DOHH2 (cell line): ENCODE results near the gene C2CD4D.

ENCODE experiments used
- H3F3A ChIP-seq: fragments of 200-600 bp; sonication (generic), shearing (Covaris generic); 2 replicates; pipeline ENCODE4 v1.6.0; 2016; ENCODE audit warnings: antibody characterized with exemption, mild to moderate bottlenecking; ENCODE audit not compliant: control insufficient read depth, insufficient read depth
- H3K27ac ChIP-seq: fragments of 200-600 bp; sonication (generic); 2 replicates; pipeline ENCODE4 v1.5.1; 2014; ENCODE audit warnings: low read depth, mild to moderate bottlenecking, low read length, moderate library complexity
- H3K27me3 ChIP-seq: fragments of 200-600 bp; sonication (generic); 2 replicates; pipeline ENCODE4 v1.6.1; 2014; ENCODE audit warnings: mild to moderate bottlenecking, low read length, mixed read lengths; ENCODE audit not compliant: control insufficient read depth
- H3K36me3 ChIP-seq: fragments of 200-600 bp; sonication (generic); 2 replicates; pipeline ENCODE4 v1.6.1; 2014; ENCODE audit warnings: mild to moderate bottlenecking, low read length, moderate library complexity, mixed read lengths; ENCODE audit not compliant: control insufficient read depth
- H3K4me1 ChIP-seq: fragments of 200-600 bp; sonication (generic); 2 replicates; pipeline ENCODE4 v1.6.1; 2014; ENCODE audit warnings: mild to moderate bottlenecking, low read length, mixed read lengths; ENCODE audit not compliant: control insufficient read depth
- H3K4me2 ChIP-seq: fragments of 200-600 bp; sonication (generic); 2 replicates; pipeline ENCODE4 v1.6.0; 2014; ENCODE audit warnings: mild to moderate bottlenecking, low read length, moderate library complexity
- H3K4me3 ChIP-seq: fragments of 200-600 bp; sonication (generic); 2 replicates; pipeline ENCODE4 v1.5.1; 2014; ENCODE audit warnings: mild to moderate bottlenecking, low read length, mixed read lengths
- H3K79me2 ChIP-seq: fragments of 200-600 bp; sonication (generic); 2 replicates; pipeline ENCODE4 v1.6.1; 2014; ENCODE audit warnings: mild to moderate bottlenecking, low read length, mixed read lengths; ENCODE audit not compliant: control insufficient read depth
- H3K9me2 ChIP-seq: fragments of 200-600 bp; sonication (generic); replicated peaks from 2 replicates; pipeline ENCODE4 v1.6.1; 2014; ENCODE audit warnings: mild to moderate bottlenecking, low read length, mixed read lengths; ENCODE audit not compliant: control insufficient read depth
- H3K9me3 ChIP-seq: fragments of 200-600 bp; sonication (generic); 2 replicates; pipeline ENCODE4 v1.6.1; 2014; ENCODE audit warnings: antibody characterized with exemption, low read length, mixed read lengths; ENCODE audit not compliant: control insufficient read depth, insufficient read depth
- H4K20me1 ChIP-seq: fragments of 200-600 bp; sonication (generic); 2 replicates; pipeline ENCODE4 v1.6.0; 2014; ENCODE audit warnings: low read depth, mild to moderate bottlenecking, antibody characterized with exemption, low read length, moderate library complexity; ENCODE audit not compliant: control insufficient read depth, insufficient read depth
- EZH2phosphoT487 ChIP-seq: fragments of 200-600 bp; sonication (generic); IDR thresholded peaks from 2 replicates; pipeline ENCODE4 v1.6.1; 2017; ENCODE audit warnings: borderline replicate concordance, mild to moderate bottlenecking, antibody characterized with exemption, low read length, moderate library complexity, mixed read lengths
- TF ChIP-seq, protein P1 (sequence below): fragments of 200-600 bp; sonication (generic); IDR thresholded peaks from one replicate; pipeline ENCODE4 v1.5.1; 2014; ENCODE audit warnings: antibody characterized with exemption, mild to moderate bottlenecking, low read depth, low read length; ENCODE audit not compliant: poor library complexity, severe bottlenecking

C2CD4D gene

DNA sequence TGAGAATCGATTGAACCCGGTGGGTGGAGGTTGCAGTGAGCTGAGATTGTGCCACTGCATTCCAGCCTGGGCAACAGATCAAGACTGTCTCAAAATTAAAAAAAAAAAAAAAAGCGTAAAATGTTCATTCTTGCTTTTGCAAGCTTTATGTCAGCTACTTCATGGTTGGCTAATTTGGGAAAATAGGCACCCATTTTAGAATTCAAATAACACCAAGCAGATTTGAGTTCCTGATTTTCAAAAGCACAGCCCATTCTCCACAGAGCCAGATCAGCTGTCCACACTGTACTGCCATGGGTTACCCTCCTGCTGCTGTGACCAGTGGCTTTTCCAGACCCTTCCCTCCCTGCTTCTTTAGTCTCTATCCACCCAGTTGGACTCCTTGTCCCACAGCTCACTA is 9.5 kb upstream of the C2CD4D start:
- H3K4me2 ChIP-seq = no peak overlapping the region
- no peak overlapping the region for H3K27ac ChIP-seq
- no peaks in the 10 kb centered on the region for H3K36me3 ChIP-seq
- H3K9me3 ChIP-seq = no peaks in the 10 kb centered on the region
- no peaks in the 10 kb centered on the region for H3F3A ChIP-seq
- no peak overlapping the region for H3K4me3 ChIP-seq
- no peaks in the 10 kb centered on the region for H4K20me1 ChIP-seq
- no peaks in the 10 kb centered on the region for H3K9me2 ChIP-seq
- TF ChIP-seq, protein P1, sequence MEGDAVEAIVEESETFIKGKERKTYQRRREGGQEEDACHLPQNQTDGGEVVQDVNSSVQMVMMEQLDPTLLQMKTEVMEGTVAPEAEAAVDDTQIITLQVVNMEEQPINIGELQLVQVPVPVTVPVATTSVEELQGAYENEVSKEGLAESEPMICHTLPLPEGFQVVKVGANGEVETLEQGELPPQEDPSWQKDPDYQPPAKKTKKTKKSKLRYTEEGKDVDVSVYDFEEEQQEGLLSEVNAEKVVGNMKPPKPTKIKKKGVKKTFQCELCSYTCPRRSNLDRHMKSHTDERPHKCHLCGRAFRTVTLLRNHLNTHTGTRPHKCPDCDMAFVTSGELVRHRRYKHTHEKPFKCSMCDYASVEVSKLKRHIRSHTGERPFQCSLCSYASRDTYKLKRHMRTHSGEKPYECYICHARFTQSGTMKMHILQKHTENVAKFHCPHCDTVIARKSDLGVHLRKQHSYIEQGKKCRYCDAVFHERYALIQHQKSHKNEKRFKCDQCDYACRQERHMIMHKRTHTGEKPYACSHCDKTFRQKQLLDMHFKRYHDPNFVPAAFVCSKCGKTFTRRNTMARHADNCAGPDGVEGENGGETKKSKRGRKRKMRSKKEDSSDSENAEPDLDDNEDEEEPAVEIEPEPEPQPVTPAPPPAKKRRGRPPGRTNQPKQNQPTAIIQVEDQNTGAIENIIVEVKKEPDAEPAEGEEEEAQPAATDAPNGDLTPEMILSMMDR = no peak
- TF ChIP-seq EZH2phosphoT487 = no peak
- peaks cover 6% of the 10 kb centered on the region for H3K4me1 ChIP-seq
- peaks cover 19% of the 10 kb centered on the region for H3K27me3 ChIP-seq
- H3K79me2 ChIP-seq = no peaks in the 10 kb centered on the region

DNA sequence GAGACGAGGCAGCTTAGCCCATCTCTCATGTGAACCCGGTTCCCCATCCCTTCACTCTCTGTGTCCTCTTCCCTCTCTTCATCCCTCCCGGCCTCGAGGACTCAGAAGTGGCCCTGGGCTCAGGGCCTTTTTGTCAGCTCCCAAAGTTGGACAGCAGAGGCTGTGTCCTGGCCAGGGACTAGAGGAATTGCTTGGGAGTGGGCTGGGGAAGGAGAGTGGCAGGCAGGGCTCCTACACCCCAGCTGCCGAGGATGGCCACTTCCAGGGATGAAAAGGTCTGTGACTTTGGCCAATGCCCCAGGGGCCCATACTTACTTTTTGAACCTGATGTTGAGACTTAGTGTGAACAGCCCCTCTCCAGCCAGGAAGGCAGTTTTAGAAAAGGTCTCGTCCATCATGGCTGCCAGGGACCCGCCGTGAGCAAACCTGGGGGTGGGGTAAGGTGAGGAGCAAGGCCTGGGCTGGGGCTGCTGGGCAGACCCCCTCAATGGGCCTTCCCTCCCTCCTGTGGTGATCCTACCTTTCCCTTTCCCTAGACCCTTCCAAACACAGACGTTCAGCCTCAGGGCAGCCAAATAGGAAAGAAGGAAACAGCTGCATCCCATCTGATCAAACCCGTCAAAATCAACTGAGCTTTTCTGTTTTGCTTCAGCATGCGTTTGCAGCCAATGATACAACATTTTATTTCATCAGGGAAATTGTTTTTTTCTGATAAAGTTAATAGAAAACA is 8.4 kb upstream of the C2CD4D start:
- no peaks in the 10 kb centered on the region for H3K9me3 ChIP-seq
- no peaks in the 10 kb centered on the region for H3K9me2 ChIP-seq
- H3K4me1 ChIP-seq = peaks cover 17% of the 10 kb centered on the region
- H3K27ac ChIP-seq = no peak overlapping the region
- no peak for TF ChIP-seq EZH2phosphoT487
- TF ChIP-seq, protein P1 = no peak
- H3K36me3 ChIP-seq = no peaks in the 10 kb centered on the region
- H3K4me3 ChIP-seq = no peak overlapping the region
- H4K20me1 ChIP-seq = no peaks in the 10 kb centered on the region
- H3K79me2 ChIP-seq = no peaks in the 10 kb centered on the region
- H3K4me2 ChIP-seq = no peak overlapping the region
- H3F3A ChIP-seq = 0 out of 2 replicates have a peak, but pooled peaks cover 2% of the 10 kb centered on the region
- peaks cover 19% of the 10 kb centered on the region for H3K27me3 ChIP-seq

DNA sequence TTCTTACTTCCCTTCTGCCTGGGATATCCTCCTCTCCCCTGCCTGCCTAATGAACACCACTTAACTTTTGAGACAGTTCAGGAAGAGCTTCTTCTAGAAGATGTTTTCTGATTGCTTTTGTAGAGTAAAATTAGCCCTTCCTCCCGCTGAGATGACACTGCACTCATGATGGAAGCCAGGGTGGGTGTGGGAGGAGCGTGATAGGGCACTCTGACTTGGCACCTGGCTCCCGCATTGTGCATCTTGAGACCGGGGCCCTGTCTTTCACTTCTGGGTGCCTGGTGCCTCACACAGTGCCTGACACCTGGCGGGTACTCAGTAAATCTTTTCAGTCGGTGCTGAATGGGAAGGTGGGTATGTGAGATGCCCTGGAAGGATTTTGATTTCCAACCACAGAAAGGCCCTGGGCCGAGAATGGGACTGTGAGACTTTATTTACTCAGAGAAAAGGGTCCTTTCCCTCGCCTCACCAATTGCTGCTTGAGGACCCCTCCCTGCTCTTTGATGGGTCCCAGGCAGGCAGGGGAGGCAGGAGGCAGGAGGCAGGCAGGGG is 7.1 kb upstream of the C2CD4D start:
- H4K20me1 ChIP-seq = no peaks in the 10 kb centered on the region
- H3K27me3 ChIP-seq = peaks cover 20% of the 10 kb centered on the region
- no peaks in the 10 kb centered on the region for H3K79me2 ChIP-seq
- TF ChIP-seq EZH2phosphoT487 = no peak
- TF ChIP-seq, protein P1 = no peak
- H3K9me2 ChIP-seq = no peaks in the 10 kb centered on the region
- 0 out of 2 replicates have a peak, but pooled peaks cover 3% of the 10 kb centered on the region for H3F3A ChIP-seq
- no peak overlapping the region for H3K4me3 ChIP-seq
- H3K4me2 ChIP-seq = no peak overlapping the region
- peaks cover 20% of the 10 kb centered on the region for H3K4me1 ChIP-seq
- no peak overlapping the region for H3K27ac ChIP-seq
- H3K36me3 ChIP-seq = no peaks in the 10 kb centered on the region
- no peaks in the 10 kb centered on the region for H3K9me3 ChIP-seq
